OCI-LY7 (cell line): ENCODE measurements around the gene IFT88.

Experiments
- EZH2phosphoT487 ChIP-seq: fragments of 200-600 bp; sonication (generic); IDR thresholded peaks from 2 replicates; pipeline ENCODE4 v1.6.1; 2018; ENCODE audit warnings: low read depth, borderline replicate concordance, mild to moderate bottlenecking, mixed run types, antibody characterized with exemption, low read length, moderate library complexity, mixed read lengths
- TF ChIP-seq, protein P1 (sequence below): fragments of 200-600 bp; sonication (generic); conservative IDR thresholded peaks from 2 replicates; pipeline ENCODE4 v1.5.1; 2014; ENCODE audit warnings: mild to moderate bottlenecking, antibody characterized with exemption, low read length, moderate library complexity, mixed read lengths

DNA sequence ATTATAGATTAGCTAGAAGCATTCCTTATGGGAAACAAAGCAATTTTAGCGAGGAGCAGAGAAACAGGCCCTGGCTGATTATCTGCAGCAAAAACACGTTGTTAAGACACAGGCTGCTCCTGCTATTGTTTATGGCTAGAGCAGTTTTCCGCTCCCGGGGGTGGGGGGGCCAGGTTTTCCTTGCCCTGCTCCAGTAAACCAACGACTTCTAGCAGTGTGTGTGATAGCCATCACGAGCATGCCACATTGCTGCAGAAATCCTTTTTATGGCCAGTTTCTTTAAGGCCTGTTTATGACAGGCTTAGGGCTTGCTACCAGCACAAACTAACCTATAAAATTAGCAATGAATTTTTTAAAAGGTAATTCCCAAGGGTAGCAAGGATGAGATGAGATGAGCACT lies 118.1 kb downstream of the IFT88 start:
- TF ChIP-seq, protein P1, sequence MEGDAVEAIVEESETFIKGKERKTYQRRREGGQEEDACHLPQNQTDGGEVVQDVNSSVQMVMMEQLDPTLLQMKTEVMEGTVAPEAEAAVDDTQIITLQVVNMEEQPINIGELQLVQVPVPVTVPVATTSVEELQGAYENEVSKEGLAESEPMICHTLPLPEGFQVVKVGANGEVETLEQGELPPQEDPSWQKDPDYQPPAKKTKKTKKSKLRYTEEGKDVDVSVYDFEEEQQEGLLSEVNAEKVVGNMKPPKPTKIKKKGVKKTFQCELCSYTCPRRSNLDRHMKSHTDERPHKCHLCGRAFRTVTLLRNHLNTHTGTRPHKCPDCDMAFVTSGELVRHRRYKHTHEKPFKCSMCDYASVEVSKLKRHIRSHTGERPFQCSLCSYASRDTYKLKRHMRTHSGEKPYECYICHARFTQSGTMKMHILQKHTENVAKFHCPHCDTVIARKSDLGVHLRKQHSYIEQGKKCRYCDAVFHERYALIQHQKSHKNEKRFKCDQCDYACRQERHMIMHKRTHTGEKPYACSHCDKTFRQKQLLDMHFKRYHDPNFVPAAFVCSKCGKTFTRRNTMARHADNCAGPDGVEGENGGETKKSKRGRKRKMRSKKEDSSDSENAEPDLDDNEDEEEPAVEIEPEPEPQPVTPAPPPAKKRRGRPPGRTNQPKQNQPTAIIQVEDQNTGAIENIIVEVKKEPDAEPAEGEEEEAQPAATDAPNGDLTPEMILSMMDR: no peak
- no peak for TF ChIP-seq EZH2phosphoT487
